HG03354 (cell line): ENCODE data around the gene DDX56.
"Not testable (repeated sequence)": the region's sequence is repeated elsewhere in the genome, so short reads cannot be mapped to it uniquely, and the experiment has no call there.

Source experiments
- ATAC-seq: cut with Tn5 transposase; IDR thresholded peaks from one replicate; pipeline ENCODE4 v1.9.1; 2021; ENCODE audit warnings: mild to moderate bottlenecking; ENCODE audit not compliant: unreplicated experiment, poor library complexity, severe bottlenecking

The DDX56 gene

GRCh38 chr7:44565795-44566559, 7.7 kb downstream of the DDX56 start:
- ATAC-seq: peak; percentile 36

GRCh38 chr7:44565097-44565794, 8.5 kb downstream of the DDX56 start:
- peak; percentile 79 for ATAC-seq

GRCh38 chr7:44564606-44565005, 9.1 kb downstream of the DDX56 start:
- ATAC-seq: no peak

- no peak for ATAC-seq
These were observed 10.5 kb downstream of the DDX56 start for GRCh38 chr7:44563171-44563679.

GRCh38 chr7:44562622-44562962, 11.1 kb downstream of the DDX56 start:
- ATAC-seq: not testable (repeated sequence)

- no peak for ATAC-seq
These were observed 11.6 kb downstream of the DDX56 start for GRCh38 chr7:44561962-44562621.

- ATAC-seq: no peak
These were observed 12.2 kb downstream of the DDX56 start for GRCh38 chr7:44561481-44561880.

- no peak for ATAC-seq
These were observed 14.2 kb downstream of the DDX56 start for GRCh38 chr7:44559485-44559884.

- no peak for ATAC-seq
These were observed 16.2 kb downstream of the DDX56 start for GRCh38 chr7:44557485-44557884.

- ATAC-seq: no peak
These were observed 18.4 kb downstream of the DDX56 start for GRCh38 chr7:44555350-44555749.

GRCh38 chr7:44552473-44553005, 21.2 kb downstream of the DDX56 start:
- not testable (repeated sequence) for ATAC-seq

GRCh38 chr7:44549457-44549856, 24.3 kb downstream of the DDX56 start:
- no peak for ATAC-seq

GRCh38 chr7:44548893-44549292, 24.8 kb downstream of the DDX56 start:
- ATAC-seq: no peak

GRCh38 chr7:44547536-44548231, 26.0 kb downstream of the DDX56 start:
- ATAC-seq: no peak

GRCh38 chr7:44541876-44542610, 31.7 kb downstream of the DDX56 start:
- ATAC-seq: no peak

- ATAC-seq: no peak
These were observed 32.5 kb downstream of the DDX56 start, which contains the start of gene NPC1L1 for GRCh38 chr7:44541028-44541869. Gene NPC1L1, minus strand, starts transcription at chr7:44541330. Its CDS starts 71 bp downstream, at chr7:44541259.

GRCh38 chr7:44540592-44541027, 33.1 kb downstream of the DDX56 start:
- ATAC-seq: no peak
